Prostate gland (tissue), 2 donors: ENCODE results near the gene C1orf167. TPM values are rescaled to one million over a fixed set of nuclear protein-coding genes. Genes with fewer than 3 reads are reported as not detected.

Source experiments
- DNase-seq: peaks from one replicate; pipeline ENCODE4 v3.0.0-alpha.2; 2019; ENCODE audit warnings: low spot score
- H3K27ac ChIP-seq, 2 donors: fragments of 200-600 bp; sonication (generic); 2 replicates each; pipeline ENCODE4 v1.5.1; 2017 to 2019
- H3K27me3 ChIP-seq: fragments of 200-600 bp; sonication (generic); replicated peaks from 2 replicates; pipeline ENCODE4 v1.5.1; 2019; ENCODE audit not compliant: insufficient read depth
- H3K36me3 ChIP-seq, 2 donors: fragments of 200-600 bp; sonication (generic); 1 replicate in 1 of 2; 2 replicates in 1 of 2; pipeline versions ENCODE4 v1.5.1 to v1.8.1; 2017 to 2019
- H3K4me1 ChIP-seq: fragments of 200-600 bp; sonication (generic); replicated peaks from 2 replicates; pipeline ENCODE4 v1.5.1; 2019
- H3K4me3 ChIP-seq, 2 donors: fragments of 200-600 bp; sonication (generic); 2 replicates each; pipeline ENCODE4 v1.5.1; 2017 to 2019
- H3K9me3 ChIP-seq: fragments of 200-600 bp; sonication (generic); 2 replicates; pipeline ENCODE4 v1.5.1; 2017
- CTCF ChIP-seq, 4 experiments: fragments of 200-600 bp in 2 of 4; fragments of 450-650 bp in 2 of 4; sonication (generic) in 2 of 4; IDR thresholded peaks; 1 replicate in 3 of 4; 2 replicates in 1 of 4; pipeline ENCODE4 v1.5.1; 2016 to 2019; ENCODE audit warnings: antibody characterized with exemption in 4 of 4, mild to moderate bottlenecking in 2 of 4, moderate library complexity in 2 of 4
- POLR2A ChIP-seq: fragments of 450-650 bp; IDR thresholded peaks from one replicate; pipeline ENCODE4 v1.6.1; 2016; ENCODE audit warnings: antibody characterized with exemption, mild to moderate bottlenecking
- POLR2AphosphoS5 ChIP-seq: sonication (generic); formaldehyde crosslinking; IDR thresholded peaks from one replicate; pipeline ENCODE4 v1.6.1; 2017; ENCODE audit warnings: antibody characterized with exemption
- WGBS: methylation state at CpG from one replicate; pipeline ENCODE4 v1.1.5; 2018; 5-methylcytosine and 5-hydroxymethylcytosine counted together
- intact Hi-C: fragments of 100-400 bp; cut with DNase I; formaldehyde crosslinking; loops from one replicate; pipeline ENCODE4 v1.14.2; 2022
- total RNA-seq, 2 donors: library from RNA; depleted of rRNA; stranded (reverse); fragments of >200 nt; gene quantifications; one replicate each; pipeline ENCODE4 v1.1.0, GENCODE V29; 2016

C1orf167 gene
- total RNA-seq, 2 donors from 2014 or later = 10.0 TPM; not detected in 1

- H3K9me3 ChIP-seq = no peaks in the 10 kb centered on the region
Observed at GRCh38 chr1:11741482-11741881, 20.5 kb upstream of the C1orf167 start.

GRCh38 chr1:11741919-11742558, 20.0 kb upstream of the C1orf167 start:
- H3K36me3 ChIP-seq = no peaks in the 10 kb centered on the region

More at GRCh38 chr1:11741482-11741881, 20.5 kb upstream of the C1orf167 start:
- TF ChIP-seq POLR2AphosphoS5 (no peak), POLR2A (no peak), CTCF (IDR thresholded peaks at IDR 0.05) (no peak)
- intact Hi-C loops = no loop called here
- WGBS = 85% methylated on average over 4 of the region's 4 CpGs
- Histone ChIP-seq H3K27me3 (no peaks in the 10 kb centered on the region), H3K36me3 (no peaks in the 10 kb centered on the region), H3K4me3 (no peak overlapping the region), H3K27ac (no peak overlapping the region), H3K4me1 (peaks cover 26% of the 10 kb centered on the region)
- DNase-seq = no peak

GRCh38 chr1:11744287-11744686, 17.7 kb upstream of the C1orf167 start:
- WGBS = 83% methylated on average over 9 of the region's 9 CpGs
- Histone ChIP-seq H3K4me3 (no peak overlapping the region), H3K9me3 (no peaks in the 10 kb centered on the region), H3K36me3 (no peaks in the 10 kb centered on the region), H3K4me1 (peaks cover 16% of the 10 kb centered on the region), H3K27ac (no peak overlapping the region), H3K27me3 (no peaks in the 10 kb centered on the region)
- intact Hi-C loops = no loop called here
- DNase-seq = no peak
- TF ChIP-seq CTCF (IDR thresholded peaks at IDR 0.05) = no peak
- TF ChIP-seq POLR2AphosphoS5 = no peak
- TF ChIP-seq POLR2A = no peak

More at GRCh38 chr1:11741919-11742558, 20.0 kb upstream of the C1orf167 start:
- H3K9me3 ChIP-seq = no peaks in the 10 kb centered on the region
- H3K27ac ChIP-seq = no peak overlapping the region
- WGBS = 78% methylated on average over 5 of the region's 5 CpGs
- no peak for TF ChIP-seq POLR2A
- H3K4me1 ChIP-seq = peaks cover 26% of the 10 kb centered on the region
- no peaks in the 10 kb centered on the region for H3K27me3 ChIP-seq
- DNase-seq = no peak
- intact Hi-C loops = no loop called here
- no peak overlapping the region for H3K4me3 ChIP-seq

- Histone ChIP-seq H3K9me3 (no peaks in the 10 kb centered on the region), H3K27me3 (no peaks in the 10 kb centered on the region), H3K27ac (no peak overlapping the region), H3K4me1 (peaks cover 4% of the 10 kb centered on the region), H3K36me3 (peaks cover 0 to 3% of the 10 kb centered on the region in 2 donors), H3K4me3 (no peak overlapping the region)
- no peak for DNase-seq
- 85% methylated on average over 6 of the region's 6 CpGs for WGBS
- intact Hi-C loops = no loop called here
- TF ChIP-seq CTCF (IDR thresholded peaks at IDR 0.05) = no peak
- TF ChIP-seq POLR2AphosphoS5 = no peak
- no peak for TF ChIP-seq POLR2A
Observed at GRCh38 chr1:11746092-11746491, 15.9 kb upstream of the C1orf167 start.

GRCh38 chr1:11746795-11747487, 15.1 kb upstream of the C1orf167 start:
- WGBS = 85% methylated on average over 20 of the region's 20 CpGs
- Histone ChIP-seq H3K9me3 (no peaks in the 10 kb centered on the region), H3K27me3 (no peaks in the 10 kb centered on the region), H3K4me3 (no peak overlapping the region), H3K27ac (no peak overlapping the region), H3K36me3 (peaks cover 0 to 3% of the 10 kb centered on the region in 2 donors), H3K4me1 (peaks cover 3% of the 10 kb centered on the region)
- TF ChIP-seq CTCF (IDR thresholded peaks at IDR 0.05) = no peak
- no peak for TF ChIP-seq POLR2AphosphoS5
- TF ChIP-seq POLR2A = no peak
- no peak for DNase-seq
- intact Hi-C loops = no loop called here
